ENCODE data around the gene BBS7. TPM values are rescaled to one million over a fixed set of nuclear protein-coding genes. Genes with fewer than 3 reads are reported as not detected.

BBS7 gene
- polyA plus RNA-seq, 1 experiment, result 28.9 TPM

GRCh38 chr4:121786221-121786620, 84.1 kb downstream of the BBS7 start:
- H3K4me3 ChIP-seq (ENCODE audit: low read depth, low read length), result no peak overlapping the region
- H3K9me3 ChIP-seq (ENCODE audit: control insufficient read depth, insufficient read depth, low read length), result no peaks in the 10 kb centered on the region
- TF ChIP-seq, protein P1, sequence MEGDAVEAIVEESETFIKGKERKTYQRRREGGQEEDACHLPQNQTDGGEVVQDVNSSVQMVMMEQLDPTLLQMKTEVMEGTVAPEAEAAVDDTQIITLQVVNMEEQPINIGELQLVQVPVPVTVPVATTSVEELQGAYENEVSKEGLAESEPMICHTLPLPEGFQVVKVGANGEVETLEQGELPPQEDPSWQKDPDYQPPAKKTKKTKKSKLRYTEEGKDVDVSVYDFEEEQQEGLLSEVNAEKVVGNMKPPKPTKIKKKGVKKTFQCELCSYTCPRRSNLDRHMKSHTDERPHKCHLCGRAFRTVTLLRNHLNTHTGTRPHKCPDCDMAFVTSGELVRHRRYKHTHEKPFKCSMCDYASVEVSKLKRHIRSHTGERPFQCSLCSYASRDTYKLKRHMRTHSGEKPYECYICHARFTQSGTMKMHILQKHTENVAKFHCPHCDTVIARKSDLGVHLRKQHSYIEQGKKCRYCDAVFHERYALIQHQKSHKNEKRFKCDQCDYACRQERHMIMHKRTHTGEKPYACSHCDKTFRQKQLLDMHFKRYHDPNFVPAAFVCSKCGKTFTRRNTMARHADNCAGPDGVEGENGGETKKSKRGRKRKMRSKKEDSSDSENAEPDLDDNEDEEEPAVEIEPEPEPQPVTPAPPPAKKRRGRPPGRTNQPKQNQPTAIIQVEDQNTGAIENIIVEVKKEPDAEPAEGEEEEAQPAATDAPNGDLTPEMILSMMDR (IDR thresholded peaks at IDR 0.05; ENCODE audit: low read depth, low read length), result no peak
- DNase-seq (ENCODE audit: low read depth, low spot score), result no peak
- ChIA-PET POLR2A (no interaction called here), CTCF (interaction anchor here (0.6 to 2.0 kb wide), 3 partner anchors 48 to 89 kb away, joined by 3 to 4 read pairs (median 3); partner anchors contain the start of gene ANXA5)
- H3K27me3 ChIP-seq (ENCODE audit: control insufficient read depth, insufficient read depth, low read length), result no peaks in the 10 kb centered on the region
- H3K27ac ChIP-seq (ENCODE audit: low read depth, low read length), result no peak overlapping the region

GRCh38 chr4:121785479-121785878, 84.8 kb downstream of the BBS7 start:
- no peak for DNase-seq (ENCODE audit: low read depth, low spot score)
- Histone ChIP-seq H3K4me3 (ENCODE audit: low read depth, low read length) (no peak overlapping the region), H3K9me3 (ENCODE audit: control insufficient read depth, insufficient read depth, low read length) (no peaks in the 10 kb centered on the region), H3K27ac (ENCODE audit: low read depth, low read length) (peak overlapping the region; percentile 87), H3K27me3 (ENCODE audit: control insufficient read depth, insufficient read depth, low read length) (no peaks in the 10 kb centered on the region)
- TF ChIP-seq, protein P1 (IDR thresholded peaks at IDR 0.05; ENCODE audit: low read depth, low read length), result no peak
- ChIA-PET CTCF (interaction anchor here (1.2 kb wide), 1 partner anchor 88 kb away, joined by 3 read pairs; the partner anchor contains the start of gene ANXA5), POLR2A (no interaction called here)

GRCh38 chr4:121784975-121785374, 85.3 kb downstream of the BBS7 start:
- TF ChIP-seq, protein P1 (IDR thresholded peaks at IDR 0.05; ENCODE audit: low read depth, low read length), result no peak
- DNase-seq (ENCODE audit: low read depth, low spot score), result peak; percentile 79
- peak overlapping the region; percentile 87 for H3K27ac ChIP-seq (ENCODE audit: low read depth, low read length)
- H3K27me3 ChIP-seq (ENCODE audit: control insufficient read depth, insufficient read depth, low read length), result no peaks in the 10 kb centered on the region
- no peaks in the 10 kb centered on the region for H3K9me3 ChIP-seq (ENCODE audit: control insufficient read depth, insufficient read depth, low read length)
- H3K4me3 ChIP-seq (ENCODE audit: low read depth, low read length), result no peak overlapping the region
- CTCF ChIA-PET, result interaction anchor here (1.2 kb wide), 1 partner anchor 88 kb away, joined by 3 read pairs; the partner anchor contains the start of gene ANXA5
- POLR2A ChIA-PET, result no interaction called here

- POLR2A ChIA-PET, result no interaction called here
- TF ChIP-seq, protein P1 (IDR thresholded peaks at IDR 0.05; ENCODE audit: low read depth, low read length), result no peak
- CTCF ChIA-PET, result interaction anchor here (0.6 kb wide), 1 partner anchor 38 kb away, joined by 3 read pairs; no protein-coding TSS in a partner anchor
- no peak overlapping the region for H3K4me3 ChIP-seq (ENCODE audit: low read depth, low read length)
- no peaks in the 10 kb centered on the region for H3K27me3 ChIP-seq (ENCODE audit: control insufficient read depth, insufficient read depth, low read length)
- no peaks in the 10 kb centered on the region for H3K9me3 ChIP-seq (ENCODE audit: control insufficient read depth, insufficient read depth, low read length)
- no peak overlapping the region for H3K27ac ChIP-seq (ENCODE audit: low read depth, low read length)
- no peak for DNase-seq (ENCODE audit: low read depth, low spot score)
These were observed 85.9 kb downstream of the BBS7 start for GRCh38 chr4:121784401-121784800.

DNA sequence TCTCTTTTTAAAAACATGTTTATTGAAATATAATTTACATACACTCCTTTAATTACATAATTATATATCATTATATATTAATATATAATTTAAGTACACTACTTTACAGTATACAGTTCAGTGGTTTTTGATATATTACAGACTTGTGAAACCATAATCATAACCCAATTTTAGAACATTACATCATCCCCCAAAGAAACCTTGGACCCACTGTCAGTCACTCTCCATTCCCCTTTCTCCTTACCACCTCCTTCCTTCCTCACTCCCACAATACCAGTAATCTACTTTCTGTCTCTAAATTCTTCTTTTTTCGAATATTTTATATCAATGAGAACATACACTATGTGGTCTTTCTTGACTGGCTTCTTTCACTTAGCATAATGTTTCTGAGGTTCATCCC, 87.1 kb downstream of the BBS7 start:
- DNase-seq (ENCODE audit: low read depth, low spot score), result no peak
- no peak overlapping the region for H3K4me3 ChIP-seq (ENCODE audit: low read depth, low read length)
- POLR2A ChIA-PET, result no interaction called here
- H3K27ac ChIP-seq (ENCODE audit: low read depth, low read length), result no peak overlapping the region
- TF ChIP-seq, protein P1 (IDR thresholded peaks at IDR 0.05; ENCODE audit: low read depth, low read length), result no peak
- H3K9me3 ChIP-seq (ENCODE audit: control insufficient read depth, insufficient read depth, low read length), result no peaks in the 10 kb centered on the region
- no peaks in the 10 kb centered on the region for H3K27me3 ChIP-seq (ENCODE audit: control insufficient read depth, insufficient read depth, low read length)
- CTCF ChIA-PET, result no interaction called here

All from AG04450 (cell line).